NCI-H2227 (cell line): ENCODE measurements around the gene SIGLECL1.

Experiments used
- DNase-seq: peaks from one replicate; lab custom pipeline; 2025; ENCODE audit not compliant: unreplicated experiment; lab: John Stamatoyannopoulos, UW

Gene SIGLECL1

DNA sequence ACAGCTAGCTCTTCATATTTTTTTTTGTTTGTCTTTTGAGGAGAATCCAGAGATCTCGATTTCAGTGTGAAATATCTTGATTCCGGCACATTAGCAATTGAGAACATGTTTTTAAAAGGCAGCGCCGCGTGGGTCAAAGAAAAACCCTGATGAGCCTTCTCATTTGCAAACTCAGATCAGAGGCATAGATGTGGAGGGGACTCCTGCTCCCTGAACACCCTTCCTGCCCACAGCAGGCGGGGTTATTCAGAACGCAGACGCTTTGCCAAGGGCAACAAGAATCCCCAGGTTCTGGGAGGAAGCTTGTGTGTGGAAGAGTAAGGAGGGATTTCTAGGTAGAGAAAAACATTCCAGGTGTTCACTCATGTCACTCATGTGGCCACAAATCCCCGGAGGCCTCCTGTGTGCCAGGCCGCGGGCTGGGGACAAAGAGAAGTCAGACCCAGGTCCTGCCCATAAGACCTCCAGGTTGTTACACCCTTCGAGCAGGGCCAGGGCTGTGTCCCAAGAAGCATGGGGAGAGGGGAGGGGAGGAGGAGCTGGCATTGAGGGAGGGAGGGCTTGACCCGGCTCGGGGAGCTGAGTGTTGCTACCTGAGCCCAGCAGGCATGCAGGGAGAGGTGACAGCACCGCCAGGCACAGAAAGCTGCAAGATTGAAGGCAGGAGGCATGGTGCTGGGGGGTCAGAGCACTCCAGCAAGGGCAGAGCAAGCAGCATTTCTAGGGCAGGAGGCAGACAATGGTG lies 44.7 kb downstream of the SIGLECL1 start:
- DNase-seq: no peak

DNA sequence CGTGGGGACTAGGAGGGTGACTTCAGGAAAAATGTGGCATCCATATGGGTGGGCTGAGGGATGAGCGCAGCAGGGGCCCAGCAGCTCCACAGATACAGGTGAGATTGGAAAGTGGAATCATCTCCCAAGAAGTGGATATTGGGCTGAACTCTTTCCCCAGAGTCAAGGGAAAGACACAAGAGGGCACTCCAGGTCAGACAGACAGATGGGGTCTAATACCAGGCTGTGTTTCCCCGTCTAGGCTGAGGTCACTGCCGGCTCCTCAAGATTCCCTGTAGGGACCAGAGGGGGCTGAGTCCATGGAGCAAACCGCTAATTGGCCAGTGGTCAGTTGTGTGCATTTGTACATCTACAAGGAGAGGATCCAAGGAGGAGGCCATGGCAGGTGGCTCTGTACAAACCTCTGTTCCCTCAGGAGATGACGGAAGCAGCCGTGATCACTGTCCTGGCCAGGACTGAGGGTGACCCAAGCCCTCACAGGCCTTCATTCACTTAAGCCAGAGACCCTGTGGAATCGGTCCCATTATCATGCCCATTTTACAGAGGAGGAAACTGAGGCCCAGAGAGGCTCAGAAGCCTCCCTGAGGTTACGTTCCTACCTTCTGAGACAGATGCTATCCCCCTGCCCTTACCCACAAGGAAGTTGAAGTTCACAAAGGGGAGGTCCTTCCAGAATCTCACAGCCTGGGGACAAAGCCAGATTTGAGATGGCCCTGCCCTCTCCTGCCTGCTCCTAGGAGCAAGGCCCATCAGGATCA lies 45.6 kb downstream of the SIGLECL1 start:
- no peak for DNase-seq

DNA sequence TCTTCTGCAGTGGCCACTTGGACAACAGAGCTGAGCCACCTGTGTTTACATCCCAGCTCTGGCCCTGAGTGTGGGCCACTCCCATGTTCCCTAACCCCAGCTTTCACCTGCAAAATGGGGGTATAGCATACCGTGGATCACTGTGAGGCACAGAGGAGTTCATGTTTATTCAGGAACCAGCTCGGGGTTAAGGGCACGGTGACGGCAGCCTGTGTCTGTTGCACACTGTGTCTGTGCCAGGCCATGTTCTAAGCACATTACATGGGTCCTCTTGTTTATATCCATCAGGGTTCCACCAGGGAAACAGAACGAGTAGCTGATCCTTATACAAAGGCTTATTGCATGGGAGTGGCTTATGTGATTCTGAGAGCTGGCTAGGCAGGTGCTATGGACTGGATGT lies 46.5 kb downstream of the SIGLECL1 start:
- no peak for DNase-seq

DNA sequence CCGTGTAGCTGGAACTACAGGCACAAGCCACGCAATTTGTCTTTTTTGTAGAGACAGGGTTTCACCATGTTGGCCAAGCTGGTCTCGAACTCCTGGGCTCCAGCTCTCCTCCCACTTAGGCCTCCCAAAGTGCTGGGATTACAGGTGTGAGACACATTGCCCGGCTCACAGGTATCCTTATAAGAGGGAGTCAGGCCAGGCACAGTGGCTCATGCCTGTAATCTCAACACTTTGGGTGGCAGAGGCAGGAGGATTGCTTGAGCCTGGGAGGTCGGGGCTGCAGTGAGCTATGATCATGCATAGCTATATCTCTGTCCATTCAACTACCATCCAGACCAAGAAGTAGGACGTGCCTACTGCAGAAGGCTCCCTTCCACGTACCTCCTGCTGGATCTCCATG lies 50.4 kb downstream of the SIGLECL1 start:
- DNase-seq: no peak

DNA sequence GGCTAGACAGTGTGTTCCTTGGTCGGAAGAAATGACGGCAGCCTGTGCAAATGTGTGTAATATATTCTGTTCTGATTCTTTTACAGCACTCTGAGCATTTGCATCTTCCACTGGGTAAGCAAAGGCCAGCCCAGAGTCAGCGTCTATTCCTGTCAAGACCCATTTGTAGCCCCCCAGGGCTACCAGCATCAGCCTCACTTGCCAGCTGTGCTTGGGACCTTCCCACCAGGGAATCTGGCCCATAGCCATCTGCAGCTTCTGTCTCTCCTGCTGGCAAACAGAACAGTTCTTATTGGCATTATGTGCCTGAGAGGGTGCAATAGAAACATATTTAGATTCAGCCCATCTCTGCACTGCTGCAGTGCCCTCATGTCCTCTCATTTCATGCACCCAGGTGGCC lies 54.6 kb downstream of the SIGLECL1 start:
- DNase-seq: no peak

DNA sequence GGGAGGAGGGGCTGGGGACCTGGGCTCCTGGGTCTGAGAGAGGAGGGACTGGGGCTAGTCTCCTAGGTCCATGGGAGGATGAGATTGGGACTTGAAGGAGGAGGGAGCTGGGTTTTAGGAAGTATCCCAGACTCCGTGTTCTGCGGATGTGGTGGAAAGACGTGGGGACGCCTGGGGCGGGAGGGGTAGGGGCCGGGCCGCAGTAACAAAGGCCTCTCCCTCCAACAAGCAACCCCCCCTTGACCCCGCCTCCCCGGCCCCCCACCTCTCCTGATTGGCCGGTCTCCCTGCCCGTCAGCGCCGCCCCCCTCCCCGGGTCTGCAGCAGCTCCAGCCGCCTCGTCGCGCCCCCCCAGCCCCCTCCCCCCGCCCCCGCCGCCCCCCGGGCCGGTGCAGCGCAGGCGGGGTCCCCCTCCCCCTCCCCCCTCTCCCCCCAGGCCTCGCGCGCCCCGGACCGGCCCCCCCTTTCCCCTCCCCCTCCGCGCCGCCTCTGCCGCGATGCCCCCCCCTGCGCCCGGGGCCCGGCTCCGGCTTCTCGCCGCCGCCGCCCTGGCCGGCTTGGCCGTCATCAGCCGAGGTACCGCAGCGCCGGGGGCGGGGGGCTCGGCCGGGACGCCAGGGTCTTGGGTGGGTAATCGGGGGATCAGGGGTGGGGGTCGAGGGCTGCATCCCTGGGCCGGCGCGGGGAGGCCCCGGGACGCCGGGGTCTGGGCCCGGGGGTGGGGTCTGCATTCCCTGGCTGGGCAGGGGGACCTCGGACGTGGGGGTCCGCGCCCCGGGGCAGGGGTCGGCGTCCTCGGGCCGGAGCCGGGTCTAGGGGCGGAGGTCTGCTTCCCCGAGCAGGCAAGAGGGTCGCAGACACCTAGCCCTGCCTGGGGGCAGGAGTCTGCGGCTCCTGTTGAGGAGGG lies 60.7 kb downstream of the SIGLECL1 start, which contains the start of gene IGLON5:
Gene IGLON5 (plus strand): TSS at position 294 of the 907 bp plus-strand sequence. CDS start 204 bp downstream, at position 498.
- DNase-seq: peak; percentile 61

DNA sequence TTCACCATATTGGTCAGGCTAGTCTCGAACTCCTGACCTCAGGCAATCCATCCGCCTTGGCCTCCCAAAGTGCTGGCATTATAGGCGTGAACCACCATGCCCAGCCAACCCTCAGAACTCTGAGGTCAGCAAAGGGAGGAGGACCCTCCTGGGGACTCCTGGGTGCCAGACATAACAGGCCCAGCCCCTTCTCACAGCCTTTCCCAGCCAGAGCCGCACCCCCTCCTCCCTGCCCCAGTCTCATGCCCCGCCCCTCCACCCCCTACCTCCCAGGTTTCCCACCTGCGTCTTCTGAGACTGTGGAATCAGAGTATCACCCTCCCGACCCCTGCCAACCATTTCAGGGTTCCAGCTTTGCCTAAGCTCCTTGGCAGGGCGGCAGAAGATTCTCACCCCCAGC lies 65.8 kb downstream of the SIGLECL1 start:
- DNase-seq: no peak

DNA sequence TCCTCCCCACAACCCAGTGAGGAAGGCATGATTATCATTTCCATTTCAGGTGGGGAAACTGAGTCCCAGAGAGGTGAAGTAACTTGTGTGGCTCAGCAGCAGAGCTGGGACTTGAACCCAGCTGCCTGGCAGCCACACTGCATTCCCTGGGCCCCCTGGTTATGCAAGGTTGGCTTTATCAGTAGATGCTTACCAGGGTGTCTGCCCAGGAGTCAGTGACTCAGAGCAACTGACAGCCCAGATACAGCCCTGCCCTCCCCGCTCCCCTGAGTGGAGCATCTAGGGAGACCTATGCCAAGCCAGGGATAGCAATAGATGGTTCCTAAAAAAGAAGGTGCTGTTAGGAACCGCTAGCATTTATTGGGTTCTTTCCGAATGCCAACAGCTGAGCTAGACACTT lies 66.5 kb downstream of the SIGLECL1 start:
- no peak for DNase-seq

DNA sequence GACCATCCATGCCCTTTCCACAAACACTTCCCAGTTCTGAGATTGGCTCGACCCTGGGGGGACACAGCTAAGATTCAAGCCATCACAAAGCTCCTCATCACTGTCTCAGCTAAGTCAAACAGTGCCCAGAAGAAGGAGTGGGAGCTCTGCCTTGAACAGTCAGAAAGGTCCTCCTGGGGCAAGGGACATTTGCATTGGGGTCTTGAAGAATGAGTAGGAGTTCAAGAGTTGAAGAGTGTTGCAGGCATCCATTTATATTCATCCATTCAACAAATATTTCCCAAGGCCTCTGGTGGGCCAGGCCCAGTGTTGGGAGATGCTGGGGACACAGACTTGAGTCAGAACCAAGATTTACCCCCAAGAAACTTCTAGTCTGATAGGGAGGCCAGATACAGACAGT lies 67.1 kb downstream of the SIGLECL1 start:
- no peak for DNase-seq
